DMS153 (cell line): ENCODE data around the gene BOLA2B.

Experiments used
- DNase-seq: peaks from one replicate; lab custom pipeline; 2025; lab: John Stamatoyannopoulos, UW

BOLA2B gene

DNA sequence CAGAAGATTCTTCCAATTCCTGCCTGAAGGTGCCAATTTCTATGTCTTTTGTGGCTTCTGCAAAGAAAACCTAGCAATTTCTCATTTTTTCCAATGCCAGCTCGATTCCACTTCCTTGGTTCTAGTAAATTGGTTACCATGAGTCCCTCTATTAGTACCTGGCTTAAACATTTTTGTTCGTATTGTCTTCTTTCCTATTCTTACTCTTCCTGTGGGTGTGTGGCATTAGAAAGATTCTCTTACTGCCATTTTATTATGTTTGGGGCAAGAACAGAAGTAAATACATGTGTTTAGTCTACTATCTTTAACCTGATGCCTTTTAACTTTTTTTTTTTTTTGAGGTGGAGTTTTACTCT is 50.1 kb downstream of the BOLA2B start:
- no peak for DNase-seq
